SKM-1 (cell line): ENCODE results near the gene PIK3R5.
"Not testable (repeated sequence)": the region's sequence is repeated elsewhere in the genome, so short reads cannot be mapped to it uniquely, and the experiment has no call there.

Experiments
- DNase-seq: peaks from one replicate; lab custom pipeline; 2025; ENCODE audit not compliant: unreplicated experiment; lab: John Stamatoyannopoulos, UW

PIK3R5 gene

GRCh38 chr17:8898636-8899035 lies 66.9 kb downstream of the PIK3R5 start:
- no peak for DNase-seq

GRCh38 chr17:8898126-8898525 lies 67.4 kb downstream of the PIK3R5 start:
- no peak for DNase-seq

GRCh38 chr17:8896641-8897635 lies 68.6 kb downstream of the PIK3R5 start:
- DNase-seq = no peak

GRCh38 chr17:8896087-8896486 lies 69.4 kb downstream of the PIK3R5 start:
- DNase-seq = no peak

GRCh38 chr17:8894673-8895578 lies 70.6 kb downstream of the PIK3R5 start:
- peak; percentile 15 for DNase-seq

GRCh38 chr17:8894202-8894671 lies 71.3 kb downstream of the PIK3R5 start:
- DNase-seq = no peak

- no peak for DNase-seq
These were observed 71.8 kb downstream of the PIK3R5 start for GRCh38 chr17:8893621-8894201.

GRCh38 chr17:8893059-8893458 lies 72.4 kb downstream of the PIK3R5 start:
- no peak for DNase-seq

- no peak for DNase-seq
These were observed 73.2 kb downstream of the PIK3R5 start for GRCh38 chr17:8892338-8892690.

GRCh38 chr17:8890671-8891070 lies 74.8 kb downstream of the PIK3R5 start:
- DNase-seq = no peak

GRCh38 chr17:8889458-8890210 lies 75.9 kb downstream of the PIK3R5 start:
- DNase-seq = no peak

- DNase-seq = no peak
These were observed 76.7 kb downstream of the PIK3R5 start for GRCh38 chr17:8888704-8889302.

- no peak for DNase-seq
These were observed 77.4 kb downstream of the PIK3R5 start for GRCh38 chr17:8887834-8888703.

- no peak for DNase-seq
These were observed 78.2 kb downstream of the PIK3R5 start for GRCh38 chr17:8887301-8887700.

GRCh38 chr17:8885967-8886684 lies 79.4 kb downstream of the PIK3R5 start:
- DNase-seq = no peak

- DNase-seq = not testable (repeated sequence)
These were observed 80.1 kb downstream of the PIK3R5 start for GRCh38 chr17:8885163-8885966.

- no peak for DNase-seq
These were observed 81.0 kb downstream of the PIK3R5 start for GRCh38 chr17:8884336-8884990.
